HG02981 (cell line): ENCODE results near the gene VGF.
"Not testable (repeated sequence)": the region's sequence is repeated elsewhere in the genome, so short reads cannot be mapped to it uniquely, and the experiment has no call there.

Experiments
- ATAC-seq: cut with Tn5 transposase; IDR thresholded peaks from one replicate; pipeline ENCODE4 v1.9.1; 2021; ENCODE audit warnings: mild to moderate bottlenecking, moderate library complexity; ENCODE audit not compliant: unreplicated experiment

The VGF gene

DNA sequence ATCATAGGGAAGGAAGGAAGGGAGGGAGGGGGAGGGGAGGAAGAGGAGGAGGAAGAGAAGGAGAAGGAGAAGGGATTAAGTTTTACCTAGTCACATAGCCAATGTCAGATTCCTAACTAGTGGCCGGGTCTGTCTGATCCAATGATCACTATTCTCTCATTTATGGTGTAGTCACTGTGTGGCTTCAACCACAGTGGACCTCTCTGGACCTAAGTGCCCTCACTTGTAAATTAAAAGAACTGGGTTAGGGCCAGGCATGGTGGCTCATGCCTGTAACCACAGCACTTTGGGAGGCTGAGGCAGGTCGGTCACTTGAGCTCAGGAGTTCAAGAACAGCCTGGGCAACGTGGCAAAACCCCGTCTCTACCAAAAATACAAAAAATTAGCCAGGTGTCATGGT, 45.1 kb downstream of the VGF start:
- ATAC-seq, result no peak

GRCh38 chr7:101119876-101120275, 45.5 kb downstream of the VGF start:
- no peak for ATAC-seq

DNA sequence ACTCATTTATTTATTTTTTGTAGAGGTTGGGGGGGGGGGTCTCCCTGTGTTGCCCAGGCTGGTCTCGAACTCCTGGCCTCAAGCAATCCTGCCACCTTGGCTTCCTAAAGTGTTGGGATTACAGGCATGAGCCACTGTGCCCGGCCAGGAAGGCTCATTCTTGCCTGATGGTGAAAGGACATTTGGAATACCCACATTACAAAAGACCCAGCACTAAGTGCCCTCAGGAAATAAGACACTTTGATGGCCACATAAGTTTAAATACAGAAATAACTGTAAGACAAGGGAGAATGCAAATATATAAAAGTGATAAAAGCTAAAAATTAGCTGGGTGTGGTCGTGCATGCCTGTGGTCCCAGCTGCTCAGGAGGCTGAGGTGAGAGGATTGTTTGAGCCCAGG, 46.5 kb downstream of the VGF start:
- ATAC-seq, result no peak

DNA sequence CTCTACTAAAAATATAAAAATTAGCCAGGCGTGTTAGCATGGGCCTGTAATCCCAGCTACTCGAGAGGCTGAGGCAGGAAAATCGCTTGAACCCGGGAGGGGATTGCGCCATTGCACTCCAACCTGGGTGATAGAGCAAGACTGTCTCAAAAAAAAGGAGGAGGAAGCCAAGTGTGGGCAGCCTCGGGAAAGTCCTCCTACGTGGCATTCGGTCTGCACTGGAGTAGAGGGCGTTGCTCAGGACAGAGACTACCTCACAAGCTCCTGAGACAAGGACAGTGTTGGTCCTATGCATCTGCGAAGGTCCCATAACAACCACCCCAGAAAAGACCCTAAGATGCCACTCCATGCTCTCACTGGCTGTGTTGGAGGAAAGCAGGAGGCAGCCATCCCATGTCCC, 48.5 kb downstream of the VGF start:
- ATAC-seq, result no peak

GRCh38 chr7:101115215-101115614, 50.2 kb downstream of the VGF start:
- no peak for ATAC-seq

GRCh38 chr7:101114492-101114891, 50.9 kb downstream of the VGF start:
- ATAC-seq, result no peak

- ATAC-seq, result no peak
These were observed 51.5 kb downstream of the VGF start for GRCh38 chr7:101113836-101114235.

DNA sequence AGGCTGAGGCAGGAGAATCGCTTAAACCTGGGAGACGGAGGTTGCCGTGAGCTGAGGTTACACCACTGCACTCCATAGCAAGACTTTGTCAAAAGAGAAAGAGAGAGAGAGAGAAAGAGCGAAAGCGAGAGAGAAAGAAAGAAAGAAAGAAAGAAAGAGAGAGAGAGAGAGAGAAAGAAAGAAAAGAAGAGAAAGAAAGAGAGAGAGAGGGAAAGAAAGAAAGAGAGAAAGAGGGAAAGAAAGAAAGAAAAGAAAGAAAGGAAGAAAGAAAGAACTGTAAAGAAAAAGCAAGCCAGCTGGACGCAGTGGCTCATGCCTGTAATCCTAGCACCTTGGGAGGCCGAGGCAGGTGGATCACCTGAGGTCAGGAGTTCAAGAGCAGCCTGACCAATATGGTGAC, 52.2 kb downstream of the VGF start:
- not testable (repeated sequence) for ATAC-seq
